Stomach (tissue), 4 donors: Measurements from ENCODE around the gene RAI14.

ENCODE experiments used
- CTCF ChIP-seq, 7 experiments: fragments of 450-650 bp in 4 of 7; fragments of 200-600 bp in 3 of 7; sonication (generic) in 3 of 7; IDR thresholded peaks; one replicate each; pipeline ENCODE4 v1.5.1; 2016 to 2019; ENCODE audit warnings: antibody characterized with exemption in 7 of 7, control low read depth in 2 of 7, mild to moderate bottlenecking in 1 of 7
- EP300 ChIP-seq: sonication (generic); formaldehyde crosslinking; IDR thresholded peaks from one replicate; pipeline ENCODE4 v1.6.1; 2017; ENCODE audit warnings: antibody characterized with exemption
- POLR2A ChIP-seq, 4 donors: fragments of 450-650 bp; IDR thresholded peaks; one replicate each; pipeline ENCODE4 v1.6.1; 2016; ENCODE audit warnings: antibody characterized with exemption in 4 of 4, control low read depth in 2 of 4, mild to moderate bottlenecking in 1 of 4, moderate library complexity in 1 of 4

GRCh38 chr5:34667705-34668104, 11.6 kb downstream of the RAI14 start:
- TF ChIP-seq CTCF (IDR thresholded peaks at IDR 0.05) (no peak), POLR2A (IDR thresholded peaks at IDR 0.05) (no peak), EP300 (no peak)
